Esophagus muscularis mucosa (tissue), 4 donors: ENCODE data around the gene CWH43.

Source experiments
- CTCF ChIP-seq, 3 experiments: fragments of 200-600 bp in 2 of 3; fragments of 450-650 bp in 1 of 3; sonication (generic) in 2 of 3; IDR thresholded peaks; one replicate each; pipeline ENCODE4 v1.5.1; 2017 to 2019; ENCODE audit warnings: antibody characterized with exemption in 3 of 3, mild to moderate bottlenecking in 2 of 3, moderate library complexity in 1 of 3
- EP300 ChIP-seq: sonication (generic); formaldehyde crosslinking; IDR thresholded peaks from one replicate; pipeline ENCODE4 v1.6.1; 2017; ENCODE audit warnings: antibody characterized with exemption
- POLR2A ChIP-seq: fragments of 450-650 bp; IDR thresholded peaks from one replicate; pipeline ENCODE4 v1.6.1; 2017; ENCODE audit warnings: antibody characterized with exemption, moderate library complexity, mild to moderate bottlenecking, low read depth
- POLR2AphosphoS5 ChIP-seq, 2 donors: sonication (generic); formaldehyde crosslinking; IDR thresholded peaks; one replicate each; pipeline ENCODE4 v1.6.1; 2017; ENCODE audit warnings: antibody characterized with exemption in 2 of 2

GRCh38 chr4:48958582-48958981, 27.5 kb upstream of the CWH43 start:
- TF ChIP-seq CTCF (IDR thresholded peaks at IDR 0.05) (no peak), POLR2AphosphoS5 (IDR thresholded peaks at IDR 0.05) (no peak), EP300 (no peak), POLR2A (no peak)
